Mononuclear cell (primary cell): Measurements from ENCODE around the gene KLHDC10. TPM values are rescaled to one million over a fixed set of nuclear protein-coding genes. Genes with fewer than 3 reads are reported as not detected.
"Not testable (repeated sequence)": the region's sequence is repeated elsewhere in the genome, so short reads cannot be mapped to it uniquely, and the experiment has no call there.

Experiments used
- H3K27me3 ChIP-seq: 2 replicates; pipeline ENCODE4 v1.6.0; 2011; ENCODE audit warnings: low read length, control low read depth; ENCODE audit not compliant: insufficient read depth
- H3K4me1 ChIP-seq: 2 replicates; pipeline ENCODE4 v1.5.1; 2011; ENCODE audit warnings: mild to moderate bottlenecking, low read length, control low read depth; ENCODE audit not compliant: insufficient read depth
- H3K4me3 ChIP-seq: 2 replicates; pipeline ENCODE4 v1.5.1; 2011; ENCODE audit warnings: mild to moderate bottlenecking, low read length, moderate library complexity
- H3K9me3 ChIP-seq: 2 replicates; pipeline ENCODE4 v1.5.1; 2011; ENCODE audit warnings: low read depth, mild to moderate bottlenecking, control low read depth, low read length
- total RNA-seq: library from RNA; depleted of rRNA; stranded (reverse); fragments of >200 nt; gene quantifications from one replicate; pipeline ENCODE4 v1.2.3, GENCODE V29; 2012

KLHDC10 gene
- total RNA-seq, 1 donor = 12.4 TPM

- no peaks in the 10 kb centered on the region for H3K4me1 ChIP-seq
- H3K4me3 ChIP-seq = no peak overlapping the region
- H3K27me3 ChIP-seq = no peaks in the 10 kb centered on the region
- no peaks in the 10 kb centered on the region for H3K9me3 ChIP-seq
These were observed 107.9 kb downstream of the KLHDC10 start for GRCh38 chr7:130178251-130178650.

DNA sequence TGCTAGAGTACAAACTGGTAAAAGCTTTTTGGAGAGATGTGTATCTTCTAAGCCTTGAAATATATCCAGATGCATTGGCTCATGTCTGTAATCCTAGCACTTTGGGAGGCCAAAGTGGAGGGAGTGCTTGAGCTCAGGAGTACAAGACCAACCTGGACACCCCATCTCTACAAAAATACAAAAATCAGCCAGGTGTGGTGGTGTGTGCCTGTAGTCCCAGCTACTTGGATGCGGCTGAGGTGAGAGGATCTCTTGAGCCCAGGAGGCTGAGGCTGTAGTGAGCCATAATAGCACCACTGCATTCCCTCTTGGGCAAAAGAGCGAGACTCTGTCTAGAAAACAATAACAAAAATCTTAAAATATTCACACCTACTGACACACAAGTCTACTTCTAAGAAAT, 109.3 kb downstream of the KLHDC10 start:
- Histone ChIP-seq H3K9me3 (no peaks in the 10 kb centered on the region), H3K4me3 (no peak overlapping the region), H3K4me1 (no peaks in the 10 kb centered on the region), H3K27me3 (no peaks in the 10 kb centered on the region)

DNA sequence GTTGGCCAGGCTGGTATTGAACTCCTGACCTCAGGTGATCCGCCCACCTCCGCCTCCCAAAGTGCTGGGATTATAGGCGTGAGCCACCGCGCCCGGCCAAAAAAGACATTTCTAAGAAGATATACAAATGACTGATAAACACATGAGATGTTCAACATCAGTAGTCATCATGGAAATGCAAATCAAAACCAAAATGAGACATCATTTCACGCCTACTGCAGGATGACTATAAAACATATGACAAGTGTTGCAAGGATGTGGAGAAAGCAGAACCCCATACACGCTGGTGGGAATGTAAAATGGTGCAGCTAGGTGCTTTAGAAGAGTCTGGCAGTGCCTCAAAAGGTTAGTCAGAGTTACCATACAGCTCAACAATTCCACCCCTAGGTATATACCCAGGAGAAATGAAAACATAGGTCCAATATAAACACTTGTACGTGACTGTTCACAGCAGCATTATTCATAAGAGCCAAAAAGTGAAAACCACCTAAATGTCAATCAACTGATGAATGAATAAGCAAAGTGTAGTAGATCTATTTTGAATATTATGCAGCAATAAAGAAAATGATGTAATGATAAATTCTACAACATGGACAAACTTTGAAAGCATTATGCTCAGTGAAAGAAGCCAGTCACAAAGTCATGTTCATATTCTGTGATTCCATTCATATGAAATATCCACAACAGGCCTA, 110.4 kb downstream of the KLHDC10 start:
- no peaks in the 10 kb centered on the region for H3K27me3 ChIP-seq
- H3K4me1 ChIP-seq = no peaks in the 10 kb centered on the region
- H3K9me3 ChIP-seq = no peaks in the 10 kb centered on the region
- H3K4me3 ChIP-seq = no peak overlapping the region

GRCh38 chr7:130181263-130181605, 110.9 kb downstream of the KLHDC10 start:
- Histone ChIP-seq H3K9me3 (no peaks in the 10 kb centered on the region), H3K4me1 (no peaks in the 10 kb centered on the region), H3K27me3 (no peaks in the 10 kb centered on the region)

DNA sequence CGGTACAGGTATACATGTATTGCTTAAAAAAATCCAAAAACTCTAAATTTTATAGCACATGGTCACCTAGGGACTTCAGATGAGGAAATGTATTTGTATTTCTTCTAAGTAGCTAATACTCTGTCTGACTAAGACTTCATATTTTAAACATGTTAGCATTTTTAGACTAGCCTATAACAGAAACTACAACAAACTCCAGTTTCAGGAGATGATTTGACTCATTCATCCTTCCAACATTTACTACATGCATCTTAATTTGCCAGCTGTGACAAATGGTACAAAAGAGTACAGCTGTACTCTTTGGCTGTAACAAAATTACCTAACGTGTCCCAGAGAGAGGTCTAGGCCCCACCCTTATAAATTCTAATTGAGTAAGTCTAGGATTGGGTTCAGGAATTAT, 112.7 kb downstream of the KLHDC10 start:
- Histone ChIP-seq H3K4me1 (no peaks in the 10 kb centered on the region), H3K4me3 (no peak overlapping the region), H3K9me3 (no peaks in the 10 kb centered on the region), H3K27me3 (no peaks in the 10 kb centered on the region)

More at GRCh38 chr7:130181263-130181605, 110.9 kb downstream of the KLHDC10 start:
- no peak overlapping the region for H3K4me3 ChIP-seq

DNA sequence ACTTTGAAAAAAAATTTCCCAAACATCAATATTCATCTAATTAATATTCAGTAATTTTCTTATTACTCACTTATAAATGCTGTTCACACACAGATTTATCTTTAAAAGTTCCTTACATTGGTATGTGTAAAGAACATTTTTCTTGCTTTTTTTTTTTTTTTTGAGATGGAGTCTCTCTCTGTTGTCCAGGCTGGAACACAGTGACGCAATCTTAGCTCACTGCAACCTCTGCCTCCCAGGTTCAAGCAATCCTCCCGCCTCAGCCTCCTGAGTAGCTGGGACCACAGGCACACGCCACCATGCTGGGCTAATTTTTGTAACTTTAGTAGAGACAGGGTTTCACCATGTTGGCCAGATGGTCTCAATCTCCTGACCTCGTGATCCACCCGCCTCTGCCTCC, 114.0 kb downstream of the KLHDC10 start:
- H3K9me3 ChIP-seq, H3K4me3 ChIP-seq, H3K27me3 ChIP-seq, H3K4me1 ChIP-seq: not testable (repeated sequence)

Other genes starting within 250 kb of the KLHDC10 start
- gene UBE2H, start 117.6 kb upstream of the KLHDC10 start, total RNA-seq = 76.3 TPM
- 4.9 TPM for gene ZC3HC1, start 19.2 kb upstream of the KLHDC10 start, total RNA-seq
- 16.2 TPM for gene TMEM209, start 134.9 kb downstream of the KLHDC10 start, total RNA-seq
- not detected for gene SSMEM1, start 137.3 kb downstream of the KLHDC10 start, total RNA-seq
- gene CPA2, start 196.3 kb downstream of the KLHDC10 start, total RNA-seq = not detected
- 0.21 TPM for gene CPA4, start 222.6 kb downstream of the KLHDC10 start, total RNA-seq